ENCODE results near the gene STX1B.
"Not testable (repeated sequence)": the region's sequence is repeated elsewhere in the genome, so short reads cannot be mapped to it uniquely, and the experiment has no call there.

Gene STX1B

DNA sequence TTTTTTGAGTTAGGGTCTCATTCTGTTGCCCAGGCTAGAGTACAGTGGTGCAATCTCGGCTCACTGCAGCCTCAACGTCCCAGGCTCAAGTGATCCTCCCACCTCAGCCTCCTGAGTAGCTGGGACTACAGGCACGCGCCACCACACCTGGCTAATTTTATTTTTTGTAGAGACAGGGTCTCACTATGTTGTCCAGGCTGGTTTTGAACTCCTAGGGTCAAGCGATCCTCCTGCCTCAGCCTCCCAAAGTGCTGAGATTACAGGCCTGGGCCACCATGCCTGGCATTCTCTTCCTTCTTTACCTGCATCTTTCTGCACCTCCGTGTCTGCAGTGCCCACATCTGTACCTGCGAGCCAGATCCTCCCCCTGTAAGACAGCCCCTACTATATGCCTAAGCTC is 1.4 kb upstream of the STX1B start:
- not testable (repeated sequence) for DNase-seq

DNA sequence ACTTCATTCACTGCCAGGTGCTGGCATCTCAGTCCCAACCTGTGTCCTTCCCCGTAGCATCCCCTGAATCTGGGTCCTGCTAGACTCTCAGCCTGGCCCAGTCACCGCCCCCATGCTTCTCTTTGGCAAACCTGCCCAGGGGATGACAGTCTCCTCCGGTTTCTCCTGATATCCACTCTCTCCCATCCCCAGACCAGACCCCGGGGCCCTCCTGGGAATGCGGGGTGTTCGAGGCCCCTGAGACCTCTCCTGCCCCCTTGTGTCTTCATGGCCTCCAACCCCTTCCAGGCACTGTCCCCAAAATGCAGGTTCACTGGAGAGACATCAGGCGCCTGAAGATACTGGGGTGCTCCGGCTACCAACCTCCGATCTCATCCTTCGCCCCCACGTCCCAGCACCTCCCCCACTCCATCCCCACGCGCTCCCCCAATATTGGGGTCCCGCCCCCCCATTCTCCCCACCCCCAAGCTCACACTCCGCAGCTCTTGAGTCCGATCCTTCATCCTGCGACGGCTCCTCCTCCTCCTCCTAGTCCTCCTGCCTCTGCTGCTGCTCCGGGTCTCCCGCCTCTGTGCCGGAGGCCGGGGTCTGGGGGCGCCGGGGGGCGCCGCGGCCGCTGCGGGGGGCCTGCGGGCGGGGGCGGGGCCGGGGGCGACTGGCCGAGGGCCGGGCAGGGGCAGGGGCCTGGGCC is 399 bp downstream of the STX1B start:
- DNase-seq, result no peak

DNA sequence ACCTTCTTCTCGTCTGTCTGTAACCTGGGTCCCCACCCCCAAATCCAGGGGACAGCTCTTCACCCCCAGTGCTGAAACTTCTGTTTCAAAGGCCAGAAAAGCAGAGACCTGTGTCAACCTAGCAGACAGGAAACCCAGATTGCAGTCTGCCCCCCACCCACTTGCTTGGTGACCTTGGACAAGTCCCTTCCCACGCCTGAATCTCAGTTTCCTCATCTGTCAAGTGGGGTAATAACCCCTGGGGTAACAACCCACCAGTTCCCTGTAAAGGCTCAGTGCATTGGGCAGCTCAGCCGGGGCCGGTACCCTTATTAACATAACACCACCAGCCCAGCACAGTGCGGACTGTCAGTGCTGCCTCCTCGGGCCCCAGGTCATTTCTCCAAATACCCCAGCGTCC is 1.3 kb downstream of the STX1B start:
- DNase-seq, result no peak

DNA sequence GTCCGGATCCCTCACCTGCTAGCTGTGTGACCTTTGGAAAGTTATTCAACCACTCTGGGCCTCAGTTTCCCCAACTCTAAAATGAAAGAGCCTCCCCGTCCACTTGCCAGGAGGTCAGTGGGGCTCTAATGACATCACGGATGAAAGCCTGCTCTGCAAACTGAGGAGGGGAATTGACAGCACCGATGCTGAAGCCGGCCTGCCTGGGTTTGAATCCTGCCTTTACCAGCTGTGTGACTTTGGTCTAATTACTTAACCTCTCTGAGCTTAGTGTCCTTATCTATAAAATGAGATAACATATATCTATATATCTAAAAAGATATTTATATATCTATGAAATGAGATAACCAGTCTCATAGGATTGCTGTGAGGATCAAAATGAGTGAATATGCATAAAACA is 1.9 kb downstream of the STX1B start:
- no peak for DNase-seq

DNA sequence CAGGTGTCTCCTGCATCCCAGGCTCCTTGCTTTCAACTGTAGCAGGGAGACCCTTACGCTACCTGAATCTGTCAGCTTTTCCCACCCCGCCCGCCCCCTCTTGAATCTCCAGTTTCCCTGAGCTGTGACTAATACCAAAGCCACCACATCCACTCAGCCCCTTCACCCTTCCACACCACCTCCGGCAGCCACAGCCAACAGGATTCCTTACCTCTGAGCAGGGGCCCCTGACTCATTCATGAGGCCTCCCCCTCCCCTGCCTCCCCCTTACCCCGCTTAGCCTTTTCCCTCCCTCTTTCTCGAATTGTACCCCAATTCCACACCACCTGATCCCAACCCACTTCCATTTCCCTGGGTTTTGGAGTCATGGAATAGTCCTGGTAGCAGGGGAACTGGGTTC is 2.3 kb downstream of the STX1B start:
- no peak for DNase-seq

DNA sequence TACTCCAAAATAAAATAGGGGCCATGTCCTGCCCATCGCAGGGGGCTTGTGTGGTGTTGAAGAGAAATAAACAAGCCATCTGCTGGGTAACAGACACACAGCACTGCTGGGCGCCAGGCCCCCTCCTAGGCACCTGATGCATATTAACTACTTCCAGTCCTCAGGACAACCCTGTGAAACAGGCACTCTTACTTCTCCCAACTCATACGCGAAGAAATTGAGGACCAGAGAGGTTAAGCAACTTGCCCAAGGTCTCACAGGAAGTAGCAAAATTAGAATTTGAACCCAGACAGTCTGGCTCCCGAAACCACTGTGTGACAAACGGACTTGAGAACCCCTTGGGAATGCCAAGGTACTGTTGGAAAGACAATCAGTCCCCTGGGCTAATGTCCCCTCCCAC is 2.8 kb downstream of the STX1B start:
- no peak for DNase-seq

DNA sequence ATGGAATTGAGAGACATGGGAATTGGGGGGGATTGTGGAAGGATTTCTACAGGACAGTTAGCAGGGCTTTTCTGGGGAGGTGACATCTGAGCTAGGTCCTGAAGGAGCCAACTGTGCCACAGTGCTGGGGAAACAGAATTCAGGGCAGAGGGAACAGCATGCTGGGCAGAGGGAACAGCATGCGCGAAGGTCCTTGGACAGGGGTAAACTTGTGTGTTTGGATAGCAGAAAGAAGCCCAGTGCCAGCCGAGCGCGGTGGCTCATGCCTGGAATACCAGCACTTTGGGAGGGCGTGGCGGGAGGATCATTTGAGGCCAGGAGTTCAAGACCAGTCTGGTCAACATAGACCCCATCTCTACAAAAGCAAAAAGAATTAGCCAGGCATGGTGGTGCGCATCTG is 3.8 kb downstream of the STX1B start:
- DNase-seq, result no peak

DNA sequence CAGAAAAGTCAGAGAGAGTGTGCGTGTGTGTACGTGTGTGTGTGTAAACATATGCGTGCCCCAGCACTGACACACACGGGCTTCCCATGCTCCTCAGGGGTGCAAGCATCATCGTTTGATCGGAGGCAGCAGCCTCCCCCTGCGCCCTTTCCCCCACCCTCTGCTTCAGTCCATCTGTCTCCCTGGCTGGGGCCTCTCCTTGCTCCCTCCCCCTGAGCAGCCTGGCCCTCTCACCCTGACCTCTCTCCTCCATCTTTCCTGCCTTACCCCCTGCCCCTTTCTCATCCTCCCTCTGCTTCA is 4.4 kb downstream of the STX1B start:
- no peak for DNase-seq

DNA sequence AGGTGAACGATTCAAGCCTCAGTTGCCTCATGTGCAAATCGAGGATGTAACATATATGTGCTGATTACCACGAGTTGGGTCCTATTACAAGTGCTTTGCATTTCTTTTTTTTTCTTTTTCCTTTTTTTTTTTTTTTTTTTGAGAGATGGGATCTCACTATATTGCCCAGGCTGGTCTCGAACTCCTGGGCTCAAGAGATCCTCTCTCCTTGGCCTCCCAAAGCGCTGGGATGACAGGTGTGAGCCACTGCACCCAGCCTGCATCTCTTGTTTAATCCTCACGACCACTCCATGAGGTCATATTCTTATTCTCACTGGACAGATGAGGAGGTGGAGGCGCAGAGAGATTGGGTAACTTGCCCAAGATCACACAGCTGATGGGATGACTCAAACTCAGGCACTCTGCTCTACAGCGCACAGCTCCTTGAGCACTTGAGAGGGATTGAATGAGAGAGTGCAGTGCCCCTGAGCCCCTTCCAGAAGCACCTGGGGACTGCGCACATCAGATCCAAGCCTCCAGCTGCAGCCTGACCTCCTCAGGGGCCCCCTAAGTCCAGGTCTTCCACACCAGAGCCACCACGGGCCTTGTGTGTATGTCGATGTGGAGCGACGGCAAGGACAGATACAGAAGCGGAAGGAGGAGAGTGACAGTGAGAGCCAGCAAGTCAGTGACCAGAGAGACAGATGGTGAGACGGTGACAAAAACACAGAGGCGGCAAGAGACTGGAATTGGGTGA is 4.9 kb downstream of the STX1B start:
- DNase-seq, result no peak

DNA sequence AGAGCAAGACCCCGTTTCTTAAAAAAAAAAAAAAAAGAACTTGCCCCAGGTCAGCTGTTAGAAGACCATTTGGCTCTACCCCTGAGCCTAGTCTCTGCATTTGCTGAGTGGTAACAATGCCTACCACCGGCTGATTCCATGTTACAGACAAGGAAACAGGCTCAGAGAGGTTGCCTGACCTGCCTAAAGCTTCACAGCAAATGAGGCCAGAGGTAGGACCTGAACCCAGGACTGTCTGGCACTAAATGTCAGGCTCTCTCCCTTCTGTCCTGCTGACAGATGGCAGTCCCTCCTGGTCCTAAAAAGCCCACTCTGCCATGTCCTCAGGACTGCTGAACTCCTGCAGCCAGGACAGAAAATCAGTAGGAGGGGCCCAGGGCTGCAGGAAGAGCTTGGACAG is 5.8 kb downstream of the STX1B start:
- DNase-seq, result no peak

DNA sequence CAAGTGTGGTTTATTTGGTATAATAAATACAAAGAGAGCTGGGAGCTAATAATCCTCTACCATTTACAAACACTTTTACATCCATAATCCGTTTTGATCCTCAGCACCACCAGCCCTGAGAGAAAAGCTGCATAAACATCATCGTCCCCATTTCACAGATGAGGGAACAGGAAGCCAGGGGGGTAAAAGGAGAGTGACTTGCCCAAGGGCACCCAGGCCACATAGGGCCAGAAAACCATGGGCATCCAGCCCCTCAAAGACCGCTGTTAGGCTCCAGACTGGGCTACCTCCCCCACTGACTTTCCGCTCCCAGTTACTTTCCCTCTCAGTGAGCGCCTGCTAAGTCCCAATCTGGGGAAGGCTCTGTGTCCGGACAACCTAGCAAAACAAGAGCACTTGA is 6.7 kb downstream of the STX1B start:
- no peak for DNase-seq

DNA sequence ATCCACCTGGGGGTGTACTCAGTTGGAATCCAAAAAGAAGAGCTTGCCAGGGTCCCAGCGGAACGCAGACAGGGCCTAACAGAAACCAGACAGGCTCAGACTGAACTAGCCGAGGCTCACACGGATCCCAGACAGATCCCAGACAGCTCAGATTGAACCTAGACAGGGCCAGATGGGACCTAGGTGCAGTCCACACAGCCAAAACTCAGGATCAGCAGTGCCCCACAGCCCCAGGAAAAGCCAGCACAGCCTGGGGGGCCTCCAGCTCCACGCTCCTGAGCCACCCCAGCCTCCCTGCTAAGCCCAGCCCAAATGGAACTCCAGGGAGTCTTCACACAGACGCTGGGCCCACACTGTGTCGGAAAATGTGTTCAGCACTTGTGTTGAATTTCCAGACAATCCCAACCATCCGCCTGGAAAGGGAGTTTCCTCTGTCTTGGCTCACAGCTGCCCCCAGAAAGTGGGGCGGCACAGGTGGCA is 7.5 kb downstream of the STX1B start:
- no peak for DNase-seq

DNA sequence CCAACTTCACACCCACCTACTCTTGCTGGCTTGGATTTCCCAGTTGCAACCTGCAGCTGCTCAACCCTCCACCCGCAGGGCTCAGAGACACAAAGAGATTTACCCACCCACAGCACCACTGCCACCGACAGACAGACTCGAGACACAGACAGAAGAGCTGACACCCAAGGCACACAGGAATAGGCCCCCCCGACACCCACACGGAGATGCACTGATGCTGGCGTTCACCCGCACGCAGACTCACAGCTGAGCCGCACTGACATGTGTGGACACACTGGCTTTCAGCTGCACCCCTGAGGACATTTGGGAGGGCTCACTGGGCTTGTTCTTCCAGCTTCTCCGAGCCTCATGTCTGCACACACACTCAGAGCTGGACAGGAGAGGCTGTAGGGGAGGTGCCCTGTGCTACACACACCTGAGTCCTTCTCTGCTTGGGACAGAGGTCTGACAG is 8.2 kb downstream of the STX1B start:
- no peak for DNase-seq

DNA sequence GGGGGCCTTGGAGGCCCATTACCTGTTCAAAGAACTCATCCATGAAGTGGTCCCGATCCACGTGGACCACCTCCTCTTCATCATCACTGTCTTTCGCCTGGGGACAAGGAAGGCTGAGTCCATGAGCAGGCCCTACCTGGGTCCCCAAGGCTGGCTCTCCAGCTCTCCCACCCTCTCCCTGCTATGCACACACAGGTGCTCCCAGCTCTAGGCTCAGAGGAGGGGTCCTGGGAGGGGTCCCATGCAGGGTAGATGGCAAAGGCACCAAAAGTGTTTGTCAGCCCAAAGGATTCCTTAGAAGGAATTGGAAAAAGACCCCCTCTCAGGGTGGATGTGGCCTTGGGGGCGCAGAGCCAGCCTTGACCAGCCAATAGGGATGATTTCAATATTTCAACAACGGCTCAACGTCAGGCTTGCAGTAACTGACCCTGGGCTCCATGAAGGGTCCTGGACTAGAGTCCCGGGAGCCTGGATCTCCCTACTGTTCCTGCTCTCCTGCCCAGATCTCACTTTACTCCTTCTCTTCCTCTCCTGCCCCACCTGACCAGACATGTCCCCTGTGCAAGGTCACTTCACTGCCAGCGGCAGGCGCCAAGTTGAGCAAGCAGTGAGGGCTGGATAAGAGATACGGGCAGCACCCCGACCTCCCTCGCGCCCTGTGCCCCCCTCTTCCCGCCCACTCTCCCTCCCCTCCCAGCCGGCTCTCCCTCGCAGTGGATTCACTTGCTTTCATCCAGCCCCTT is 8.8 kb downstream of the STX1B start:
- no peak for DNase-seq

DNA sequence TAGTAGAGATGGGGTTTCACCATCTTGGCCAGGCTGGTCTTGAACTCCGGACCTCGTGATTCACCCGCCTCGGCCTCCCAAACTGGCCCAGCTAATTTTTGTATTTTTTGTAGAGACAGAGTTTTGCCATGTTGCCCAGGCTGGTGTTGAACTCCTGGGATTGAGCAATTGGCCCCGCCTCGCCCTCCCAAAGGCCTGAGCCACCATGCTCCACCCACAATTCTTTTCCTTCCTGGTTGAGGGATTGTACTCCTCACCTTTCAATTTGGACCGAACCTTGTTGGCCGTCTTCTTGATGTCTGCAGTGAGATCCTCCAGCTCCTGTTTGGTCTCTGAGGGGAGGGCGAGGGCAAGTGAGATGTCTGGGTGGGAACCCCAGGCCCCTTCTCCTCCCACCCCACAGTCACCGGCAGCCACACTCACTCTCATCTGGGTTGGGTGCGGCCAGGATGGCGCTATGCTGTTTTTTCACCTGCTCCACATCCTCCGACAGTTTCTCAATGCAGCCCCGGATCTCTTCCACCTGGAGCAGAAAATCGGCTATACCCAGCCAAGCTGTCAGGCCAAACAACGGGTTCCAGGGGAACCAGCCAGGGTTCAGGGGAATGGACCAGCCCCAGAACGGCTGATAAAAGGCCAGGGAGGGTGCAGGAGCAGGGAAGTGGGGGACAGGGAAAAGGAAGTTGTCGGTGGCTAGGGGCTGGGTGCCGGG is 9.6 kb downstream of the STX1B start:
- DNase-seq, result no peak

DNA sequence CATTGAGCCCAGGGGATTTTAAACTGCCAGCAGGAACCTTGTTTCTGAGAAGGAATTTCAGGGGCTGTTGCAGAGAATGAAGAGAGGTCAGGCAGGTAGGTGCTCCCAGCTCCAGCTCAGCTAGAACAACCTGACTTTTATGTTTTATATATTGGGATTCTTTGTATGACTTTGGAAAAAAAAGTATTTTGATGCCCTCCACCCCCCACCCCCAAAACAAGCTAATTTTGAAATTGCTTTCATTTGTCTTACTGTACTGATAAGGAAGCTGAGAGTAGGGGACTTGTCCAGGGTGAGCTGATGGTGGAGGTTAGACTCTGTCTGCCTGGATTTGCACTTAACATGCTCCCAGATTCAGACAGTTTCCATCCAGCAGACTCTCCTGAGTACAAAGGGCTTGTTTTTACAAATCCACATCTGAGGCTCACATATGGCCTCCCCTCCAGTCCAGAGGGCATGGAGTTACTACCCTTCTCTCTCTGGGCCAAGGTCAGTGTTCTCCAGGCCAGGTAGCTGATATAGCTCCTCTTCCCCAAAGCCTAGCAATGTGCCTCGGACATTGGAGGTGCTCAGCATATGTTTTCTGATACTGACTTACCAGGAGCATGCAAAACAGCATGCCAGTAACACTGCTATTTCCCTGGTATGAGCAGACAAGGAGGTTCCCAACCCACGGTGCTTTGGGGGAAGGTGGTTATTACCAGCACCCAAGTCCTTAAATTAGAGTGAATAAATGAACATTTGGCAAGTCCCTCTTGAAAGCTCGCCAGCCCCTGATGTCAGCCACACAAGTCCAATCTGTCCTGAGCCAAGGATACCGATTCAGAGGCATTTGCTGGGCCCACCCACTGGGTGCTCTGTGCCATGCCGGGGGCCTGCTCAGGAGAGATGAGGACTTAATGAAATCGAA is 11.3 kb downstream of the STX1B start:
- no peak for DNase-seq

DNA sequence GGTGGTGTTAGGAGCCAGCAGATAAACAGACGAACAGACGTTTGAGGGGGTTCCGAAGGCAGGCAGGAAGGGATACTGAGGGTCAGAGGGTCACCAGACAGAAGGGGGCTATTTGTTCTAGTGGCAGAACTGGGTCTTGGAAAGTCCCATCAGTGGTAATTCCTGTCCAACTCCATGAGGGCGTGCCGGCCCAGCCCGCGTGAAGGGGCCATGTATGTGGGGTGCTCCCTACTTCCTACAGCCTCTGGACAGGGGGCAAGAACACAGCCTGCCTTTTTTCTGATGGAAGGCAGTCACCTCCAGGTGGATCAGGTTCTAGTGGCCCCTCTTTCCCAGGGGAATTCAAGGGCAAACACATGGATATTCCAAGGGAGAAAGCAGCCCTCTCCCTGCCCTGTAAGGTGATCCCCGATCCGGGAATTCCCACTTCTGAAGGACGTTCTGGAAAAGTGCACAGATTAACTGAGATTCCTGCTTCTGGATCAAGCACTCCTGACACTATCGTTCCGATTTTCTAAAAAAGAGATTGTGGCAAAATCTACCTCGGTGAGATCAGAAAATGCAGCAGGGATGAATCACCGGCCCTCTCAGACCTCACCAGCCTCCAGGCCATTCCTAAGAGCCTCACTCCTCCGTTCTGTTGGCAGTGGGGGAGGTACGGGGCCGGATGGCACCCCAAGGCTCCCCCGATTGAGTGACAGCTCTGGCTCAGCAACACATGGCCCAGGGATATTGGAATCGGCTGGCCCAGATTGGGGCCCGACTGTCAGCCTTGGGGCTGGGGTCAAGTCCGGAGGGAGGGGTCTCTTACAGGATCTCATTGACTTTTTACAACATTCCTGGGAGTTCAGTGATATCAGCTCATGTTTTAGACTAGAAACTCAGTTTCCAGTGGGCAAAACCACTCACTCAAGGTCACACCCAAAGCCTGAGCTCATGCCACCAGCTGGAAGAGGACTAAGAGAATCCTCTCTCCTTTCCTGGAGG is 12.4 kb downstream of the STX1B start:
- DNase-seq, result no peak

DNA sequence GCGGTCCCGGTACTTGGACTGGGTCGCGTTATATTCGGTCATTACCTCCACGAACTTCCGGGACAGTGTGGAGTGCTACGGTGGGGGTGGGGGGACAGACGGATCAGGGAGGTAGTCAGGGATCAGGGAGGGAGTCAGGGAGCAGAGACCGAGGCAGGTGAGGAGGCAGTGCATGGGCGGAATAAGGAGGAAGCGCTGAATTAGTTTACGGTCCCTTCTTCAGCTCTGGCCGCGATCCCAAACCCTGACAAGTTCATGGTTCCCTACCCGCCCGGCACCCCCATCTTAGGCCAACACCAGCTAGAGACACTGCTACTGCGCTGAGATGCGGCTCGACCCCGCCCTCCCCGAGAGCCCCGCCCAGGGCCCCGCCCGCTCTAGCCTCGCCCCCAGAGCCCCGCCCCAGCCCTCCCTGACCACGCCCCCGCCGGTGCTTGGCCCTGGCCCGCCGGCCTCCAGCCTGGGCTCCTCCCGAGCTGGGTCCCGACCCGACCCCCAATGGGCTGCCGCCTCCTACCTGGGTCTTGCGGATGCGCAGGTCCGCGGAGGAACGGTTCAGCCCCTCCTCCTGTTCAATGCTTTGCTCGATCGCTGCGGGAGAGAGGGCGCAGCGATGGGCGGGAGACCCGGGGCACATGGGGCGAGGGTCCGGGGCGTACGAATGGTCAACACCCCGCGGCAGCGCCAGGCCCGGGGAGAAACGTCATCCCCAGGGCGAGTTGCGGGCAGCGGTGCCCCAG is 13.3 kb downstream of the STX1B start:
- DNase-seq, result peak in 1 of 2 donors; percentile 14

DNA sequence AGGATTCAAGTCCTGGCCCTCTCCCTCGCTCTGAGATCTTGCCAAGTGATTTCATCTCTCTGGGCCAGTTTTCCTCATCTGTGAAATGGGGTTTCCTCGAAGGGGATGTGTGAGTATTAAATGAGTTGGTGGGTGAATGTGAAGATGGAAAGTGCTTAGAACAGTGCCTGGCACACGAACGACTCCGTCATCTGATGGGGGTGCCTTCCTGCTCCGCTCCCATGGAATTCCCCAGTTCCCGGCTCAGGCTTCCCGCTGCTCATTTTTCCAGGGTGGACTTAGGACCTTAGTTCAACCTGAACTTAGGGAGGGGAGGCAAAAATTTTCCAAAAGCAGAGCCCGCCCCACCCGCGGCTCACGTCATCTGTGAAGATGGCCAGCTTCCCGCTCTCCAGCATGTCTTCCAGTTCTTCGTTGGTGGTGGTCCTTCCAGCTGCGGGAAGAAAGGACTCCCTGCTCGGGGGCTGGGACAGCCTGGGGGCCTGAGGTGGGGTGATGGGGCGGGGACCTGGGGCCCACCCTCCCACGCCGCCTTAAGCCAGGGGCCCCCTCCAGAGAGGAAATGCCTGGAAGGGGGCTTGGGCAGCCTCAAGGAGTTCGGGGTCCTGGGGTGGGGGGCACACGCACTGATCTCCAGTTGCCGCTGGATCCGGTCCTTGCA is 14.0 kb downstream of the STX1B start:
- no peak for DNase-seq

DNA sequence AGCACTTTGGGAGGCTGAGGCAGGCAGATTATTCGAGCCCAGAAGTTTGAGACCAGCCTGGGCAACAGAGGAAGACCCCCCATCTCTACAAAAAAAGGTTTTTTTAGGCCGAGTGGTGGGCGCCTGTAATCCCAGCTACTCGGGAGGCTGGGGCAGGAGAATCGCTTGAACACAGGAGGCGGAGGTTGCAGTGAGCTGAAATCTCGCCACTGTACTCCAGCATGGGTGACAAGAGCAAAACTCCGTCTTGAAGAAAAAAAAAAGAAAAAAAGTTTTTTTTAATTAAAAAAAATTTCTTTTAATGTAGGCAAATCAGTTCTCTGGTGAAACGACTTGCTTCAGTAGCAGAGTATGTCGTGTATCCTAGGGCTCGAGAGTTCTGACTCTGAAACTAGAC is 14.5 kb downstream of the STX1B start:
- no peak for DNase-seq

Measured in hippocampal formation (tissue), 2 donors.